ENCODE data around the gene TEX29. TPM values are rescaled to one million over a fixed set of nuclear protein-coding genes. Genes with fewer than 3 reads are reported as not detected.

Gene TEX29
- polyA plus RNA-seq, 1 of the 3 experiments (the other 2 are of a cell fraction): 0.18 TPM

DNA sequence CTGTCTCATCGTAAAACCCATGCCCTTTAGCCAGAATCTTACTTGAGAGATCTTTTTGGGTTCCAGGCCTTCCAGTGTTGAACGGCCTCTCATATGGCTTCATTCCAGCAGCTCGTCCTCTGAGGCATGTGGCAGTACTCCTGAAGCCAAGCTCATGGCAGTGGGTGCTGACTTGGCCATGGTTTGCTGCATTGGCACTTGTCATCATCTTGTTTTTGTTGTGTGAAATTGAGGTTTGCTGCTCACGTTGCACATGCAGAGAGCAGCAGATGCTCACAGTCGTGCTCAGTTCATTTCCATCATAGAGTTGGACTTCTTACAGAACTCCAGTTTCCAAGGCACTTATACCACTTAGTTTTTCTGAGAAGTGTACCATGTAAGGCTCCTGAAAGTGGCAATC is 14.9 kb downstream of the TEX29 start:
- H3K4me2 ChIP-seq: no peak overlapping the region
- no peaks in the 10 kb centered on the region for H3K9me2 ChIP-seq
- no peaks in the 10 kb centered on the region for H3K79me2 ChIP-seq (ENCODE audit: insufficient read depth)
- no peak overlapping the region for H3K27ac ChIP-seq (ENCODE audit: low read depth in 2 of 2, low read length in 1 of 2)
- no peaks in the 10 kb centered on the region for H4K20me1 ChIP-seq (ENCODE audit: insufficient read depth)
- peaks cover under 1% of the 10 kb centered on the region; the same call in 1 of the 2 replicates for H3K27me3 ChIP-seq (ENCODE audit: insufficient read depth)
- TF ChIP-seq YY1 (IDR thresholded peaks at IDR 0.05; ENCODE audit: low read depth) (no peak), FOXJ3 (CRISPR knock-in tag; IDR thresholded peaks at IDR 0.05) (no peak), NRF1 (IDR thresholded peaks at IDR 0.05; ENCODE audit: low read depth, low read length) (no peak), TEAD4 (IDR thresholded peaks at IDR 0.05; ENCODE audit: borderline replicate concordance, insufficient read depth) (no peak), RXRA (IDR thresholded peaks at IDR 0.05; ENCODE audit: borderline replicate concordance, low read depth) (no peak), JUND (IDR thresholded peaks at IDR 0.05) (no peak)
- no peak overlapping the region for H3K9ac ChIP-seq
- no peaks in the 10 kb centered on the region for H3K36me3 ChIP-seq (replicated peaks in 1 of 2; ENCODE audit: control insufficient read depth in 1 of 2, insufficient read depth in 2 of 2, low read length in 1 of 2)
- no peak for DNase-seq
- WGBS (ENCODE audit: low lambda C conversion rate): 7% methylated on average over 5 of the region's 5 CpGs
- no peaks in the 10 kb centered on the region for H3K4me1 ChIP-seq (ENCODE audit: control insufficient read depth in 1 of 2, insufficient read depth in 2 of 2, low read depth in 1 of 2, low read length in 1 of 2)
- no peak overlapping the region for H2AFZ ChIP-seq (ENCODE audit: low read depth)
- POLR2A ChIA-PET: no interaction called here
- CTCF ChIA-PET: no interaction called here
- no peak overlapping the region for H3K4me3 ChIP-seq (ENCODE audit: low read depth in 2 of 2, low read length in 1 of 2)
- H3F3A ChIP-seq (replicated peaks; ENCODE audit: insufficient read depth): no peaks in the 10 kb centered on the region
- no peaks in the 10 kb centered on the region for H3K9me3 ChIP-seq

DNA sequence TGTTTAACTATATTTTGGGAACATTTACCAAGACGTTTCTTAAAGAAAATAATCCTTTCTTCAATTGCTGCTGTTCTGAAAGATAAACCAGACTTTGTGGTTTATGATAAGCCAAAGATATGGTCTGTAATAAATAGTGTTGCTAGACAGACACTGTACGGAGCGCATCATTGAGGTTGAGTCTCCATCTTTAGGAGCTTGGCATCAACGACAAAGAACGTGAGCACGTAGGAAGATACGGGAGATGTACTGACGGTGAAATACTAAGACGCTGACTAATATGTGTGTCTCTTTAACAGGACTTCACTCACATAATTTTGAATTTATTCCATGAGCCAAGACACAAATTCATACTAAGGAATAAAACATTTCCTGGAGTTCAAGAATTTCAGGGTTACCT is 16.2 kb downstream of the TEX29 start:
- H3K79me2 ChIP-seq (ENCODE audit: insufficient read depth): no peaks in the 10 kb centered on the region
- H4K20me1 ChIP-seq (ENCODE audit: insufficient read depth): no peaks in the 10 kb centered on the region
- no peaks in the 10 kb centered on the region for H3K4me1 ChIP-seq (ENCODE audit: control insufficient read depth in 1 of 2, insufficient read depth in 2 of 2, low read depth in 1 of 2, low read length in 1 of 2)
- POLR2A ChIA-PET: no interaction called here
- no peak overlapping the region for H3K4me2 ChIP-seq
- H3K4me3 ChIP-seq (ENCODE audit: low read depth in 2 of 2, low read length in 1 of 2): no peak overlapping the region
- no peaks in the 10 kb centered on the region for H3K9me2 ChIP-seq
- no peaks in the 10 kb centered on the region for H3K9me3 ChIP-seq
- no peaks in the 10 kb centered on the region for H3K36me3 ChIP-seq (replicated peaks in 1 of 2; ENCODE audit: control insufficient read depth in 1 of 2, insufficient read depth in 2 of 2, low read length in 1 of 2)
- CTCF ChIA-PET: interaction anchor here (0.6 kb wide), 1 partner anchor 487 kb away, joined by 3 read pairs; no protein-coding TSS in a partner anchor
- no peak for DNase-seq
- H3K27me3 ChIP-seq (ENCODE audit: insufficient read depth): no peaks in the 10 kb centered on the region; the same call in 1 of the 2 replicates
- WGBS (ENCODE audit: low lambda C conversion rate): 63% methylated on average over 9 of the region's 9 CpGs
- H3K9ac ChIP-seq: no peak overlapping the region
- TF ChIP-seq, protein P1, sequence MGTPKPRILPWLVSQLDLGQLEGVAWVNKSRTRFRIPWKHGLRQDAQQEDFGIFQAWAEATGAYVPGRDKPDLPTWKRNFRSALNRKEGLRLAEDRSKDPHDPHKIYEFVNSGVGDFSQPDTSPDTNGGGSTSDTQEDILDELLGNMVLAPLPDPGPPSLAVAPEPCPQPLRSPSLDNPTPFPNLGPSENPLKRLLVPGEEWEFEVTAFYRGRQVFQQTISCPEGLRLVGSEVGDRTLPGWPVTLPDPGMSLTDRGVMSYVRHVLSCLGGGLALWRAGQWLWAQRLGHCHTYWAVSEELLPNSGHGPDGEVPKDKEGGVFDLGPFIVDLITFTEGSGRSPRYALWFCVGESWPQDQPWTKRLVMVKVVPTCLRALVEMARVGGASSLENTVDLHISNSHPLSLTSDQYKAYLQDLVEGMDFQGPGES (IDR thresholded peaks at IDR 0.05; ENCODE audit: low read depth, low read length): no peak
- TF ChIP-seq POLR2AphosphoS5 (IDR thresholded peaks at IDR 0.05; ENCODE audit: low read depth, low read length): no peak
- TF ChIP-seq FOXM1 (IDR thresholded peaks at IDR 0.05; ENCODE audit: low read depth): no peak
- TF ChIP-seq GABPA (IDR thresholded peaks at IDR 0.05; ENCODE audit: low read depth): no peak
- TF ChIP-seq SMC3 (IDR thresholded peaks at IDR 0.05; ENCODE audit: low read depth, low read length): no peak
- TF ChIP-seq SIN3A (IDR thresholded peaks at IDR 0.05; ENCODE audit: borderline replicate concordance, low read depth, low read length): no peak
- TF ChIP-seq TCF12 (IDR thresholded peaks at IDR 0.05): no peak
- no peak for TF ChIP-seq GATA2 (CRISPR knock-in tag; IDR thresholded peaks at IDR 0.05)
- TF ChIP-seq, protein P2, sequence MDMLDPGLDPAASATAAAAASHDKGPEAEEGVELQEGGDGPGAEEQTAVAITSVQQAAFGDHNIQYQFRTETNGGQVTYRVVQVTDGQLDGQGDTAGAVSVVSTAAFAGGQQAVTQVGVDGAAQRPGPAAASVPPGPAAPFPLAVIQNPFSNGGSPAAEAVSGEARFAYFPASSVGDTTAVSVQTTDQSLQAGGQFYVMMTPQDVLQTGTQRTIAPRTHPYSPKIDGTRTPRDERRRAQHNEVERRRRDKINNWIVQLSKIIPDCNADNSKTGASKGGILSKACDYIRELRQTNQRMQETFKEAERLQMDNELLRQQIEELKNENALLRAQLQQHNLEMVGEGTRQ (IDR thresholded peaks at IDR 0.05; ENCODE audit: borderline replicate concordance, low read depth, low read length): no peak
- TF ChIP-seq, protein P3, sequence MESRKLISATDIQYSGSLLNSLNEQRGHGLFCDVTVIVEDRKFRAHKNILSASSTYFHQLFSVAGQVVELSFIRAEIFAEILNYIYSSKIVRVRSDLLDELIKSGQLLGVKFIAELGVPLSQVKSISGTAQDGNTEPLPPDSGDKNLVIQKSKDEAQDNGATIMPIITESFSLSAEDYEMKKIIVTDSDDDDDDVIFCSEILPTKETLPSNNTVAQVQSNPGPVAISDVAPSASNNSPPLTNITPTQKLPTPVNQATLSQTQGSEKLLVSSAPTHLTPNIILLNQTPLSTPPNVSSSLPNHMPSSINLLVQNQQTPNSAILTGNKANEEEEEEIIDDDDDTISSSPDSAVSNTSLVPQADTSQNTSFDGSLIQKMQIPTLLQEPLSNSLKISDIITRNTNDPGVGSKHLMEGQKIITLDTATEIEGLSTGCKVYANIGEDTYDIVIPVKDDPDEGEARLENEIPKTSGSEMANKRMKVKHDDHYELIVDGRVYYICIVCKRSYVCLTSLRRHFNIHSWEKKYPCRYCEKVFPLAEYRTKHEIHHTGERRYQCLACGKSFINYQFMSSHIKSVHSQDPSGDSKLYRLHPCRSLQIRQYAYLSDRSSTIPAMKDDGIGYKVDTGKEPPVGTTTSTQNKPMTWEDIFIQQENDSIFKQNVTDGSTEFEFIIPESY (IDR thresholded peaks at IDR 0.05; ENCODE audit: borderline replicate concordance, low read depth): no peak
- no peak overlapping the region for H2AFZ ChIP-seq (ENCODE audit: low read depth)
- H3K27ac ChIP-seq (ENCODE audit: low read depth in 2 of 2, low read length in 1 of 2): no peak overlapping the region
- no peaks in the 10 kb centered on the region for H3F3A ChIP-seq (replicated peaks; ENCODE audit: insufficient read depth)

Measured in SK-N-SH (cell line).